Gastroesophageal sphincter (tissue), 3 donors: ENCODE results near the gene SEL1L2.

Experiments used
- CTCF ChIP-seq, 4 experiments: fragments of 200-600 bp in 2 of 4; fragments of 450-650 bp in 2 of 4; sonication (generic) in 1 of 4; IDR thresholded peaks; one replicate each; pipeline ENCODE4 v1.5.1; 2017 to 2019; ENCODE audit warnings: antibody characterized with exemption in 4 of 4, mild to moderate bottlenecking in 2 of 4, moderate library complexity in 2 of 4
- POLR2A ChIP-seq, 2 donors: fragments of 450-650 bp; IDR thresholded peaks; one replicate each; pipeline ENCODE4 v1.6.1; 2017; ENCODE audit warnings: antibody characterized with exemption in 2 of 2, mild to moderate bottlenecking in 2 of 2, moderate library complexity in 1 of 2

- no peak for TF ChIP-seq CTCF (IDR thresholded peaks at IDR 0.05)
- no peak for TF ChIP-seq POLR2A (IDR thresholded peaks at IDR 0.05)
Measured at GRCh38 chr20:13891575-13891974, 98.8 kb downstream of the SEL1L2 start.
